SK-N-SH treated with all-trans-retinoic acid at 6 μM for 48 hours (cell line): ENCODE data around the gene DUSP16.

Source experiments
- ATAC-seq: fragments of 200-7000 bp; cut with Tn5 transposase; 3 replicates; pipeline ENCODE4 v1.9.1; 2020; ENCODE audit warnings: mild to moderate bottlenecking, moderate library complexity
- ARNTL ChIP-seq: fragments of 450-650 bp; formaldehyde crosslinking; IDR thresholded peaks from 2 replicates; pipeline ENCODE4 v1.5.0; 2020; ENCODE audit warnings: low read depth, mild to moderate bottlenecking, moderate library complexity, borderline replicate concordance
- BACH2 ChIP-seq: fragments of 250-450 bp; sonication (Bioruptor Pico); IDR thresholded peaks from 2 replicates; pipeline ENCODE4 v1.9.0; 2021; ENCODE audit warnings: mild to moderate bottlenecking, borderline replicate concordance
- CSDC2 ChIP-seq: fragments of 250-450 bp; sonication (Bioruptor Pico); IDR thresholded peaks from 2 replicates; pipeline ENCODE4 v1.5.0; 2020; ENCODE audit warnings: mild to moderate bottlenecking, moderate library complexity
- CSRNP3 ChIP-seq: fragments of 250-450 bp; sonication (Bioruptor Pico); IDR thresholded peaks from 2 replicates; pipeline ENCODE4 v1.5.1; 2021; ENCODE audit warnings: mild to moderate bottlenecking, moderate library complexity
- ESRRG ChIP-seq: fragments of 250-450 bp; sonication (Bioruptor Pico); IDR thresholded peaks from 2 replicates; pipeline ENCODE4 v1.6.1; 2021; ENCODE audit warnings: mild to moderate bottlenecking
- GLIS3 ChIP-seq: fragments of 250-450 bp; sonication (Bioruptor Pico); IDR thresholded peaks from 2 replicates; pipeline ENCODE4 v1.5.0; 2020; ENCODE audit warnings: mild to moderate bottlenecking, moderate library complexity
- ISL1 ChIP-seq: fragments of 250-450 bp; sonication (Bioruptor Pico); IDR thresholded peaks from 2 replicates; pipeline ENCODE4 v2.1.2; 2022; ENCODE audit warnings: mild to moderate bottlenecking, moderate library complexity
- OSR1 ChIP-seq: fragments of 250-450 bp; sonication (Bioruptor Pico); IDR thresholded peaks from 2 replicates; pipeline ENCODE4 v1.8.0; 2022; ENCODE audit warnings: moderate library complexity, mild to moderate bottlenecking, inconsistent platforms
- PATZ1 ChIP-seq: fragments of 250-450 bp; sonication (Bioruptor Pico); IDR thresholded peaks from 2 replicates; pipeline ENCODE4 v1.8.0; 2020; ENCODE audit warnings: mild to moderate bottlenecking, moderate library complexity, borderline replicate concordance
- PPARA ChIP-seq: fragments of 250-450 bp; sonication (Bioruptor Pico); IDR thresholded peaks from 2 replicates; pipeline ENCODE4 v1.5.0; 2020; ENCODE audit warnings: mild to moderate bottlenecking, borderline replicate concordance
- RARB ChIP-seq: fragments of 250-450 bp; sonication (Bioruptor Pico); IDR thresholded peaks from 2 replicates; pipeline ENCODE4 v1.8.0; 2021; ENCODE audit warnings: mild to moderate bottlenecking, moderate library complexity
- SNAI2 ChIP-seq: fragments of 250-450 bp; sonication (Bioruptor Pico); IDR thresholded peaks from 2 replicates; pipeline ENCODE4 v1.5.0; 2020; ENCODE audit warnings: mild to moderate bottlenecking, moderate library complexity
- TOX ChIP-seq: fragments of 250-450 bp; sonication (Bioruptor Pico); IDR thresholded peaks from 2 replicates; pipeline ENCODE4 v1.8.0; 2021; ENCODE audit warnings: mild to moderate bottlenecking, moderate library complexity, borderline replicate concordance
- TSHZ2 ChIP-seq: fragments of 250-450 bp; sonication (Bioruptor Pico); IDR thresholded peaks from 2 replicates; pipeline ENCODE4 v1.5.0; 2020; ENCODE audit warnings: mild to moderate bottlenecking, moderate library complexity
- ZC3H10 ChIP-seq: fragments of 250-450 bp; sonication (Bioruptor Pico); IDR thresholded peaks from 2 replicates; pipeline ENCODE4 v1.5.1; 2021; ENCODE audit warnings: mild to moderate bottlenecking, moderate library complexity
- ZFP3 ChIP-seq: fragments of 250-450 bp; sonication (Bioruptor Pico); IDR thresholded peaks from 2 replicates; pipeline ENCODE4 v1.5.0; 2020; ENCODE audit warnings: mild to moderate bottlenecking, moderate library complexity
- ZFP30 ChIP-seq: fragments of 450-650 bp; formaldehyde crosslinking; IDR thresholded peaks from 2 replicates; pipeline ENCODE4 v1.5.0; 2022; ENCODE audit warnings: mild to moderate bottlenecking, moderate library complexity
- ZNF565 ChIP-seq: fragments of 450-650 bp; formaldehyde crosslinking; conservative IDR thresholded peaks from 2 replicates; pipeline ENCODE4 v1.5.0; 2020; ENCODE audit warnings: low read depth, mild to moderate bottlenecking, moderate library complexity
- ZNF70 ChIP-seq: fragments of 450-650 bp; formaldehyde crosslinking; IDR thresholded peaks from 2 replicates; pipeline ENCODE4 v1.5.0; 2020; ENCODE audit warnings: mild to moderate bottlenecking, moderate library complexity
- ZNF8 ChIP-seq: fragments of 450-650 bp; formaldehyde crosslinking; IDR thresholded peaks from 2 replicates; pipeline ENCODE4 v1.5.0; 2020; ENCODE audit warnings: mild to moderate bottlenecking, moderate library complexity
- TF ChIP-seq, protein P1 (sequence below): fragments of 250-450 bp; sonication (Bioruptor Pico); IDR thresholded peaks from 2 replicates; pipeline ENCODE4 v1.5.1; 2020; ENCODE audit warnings: low read depth, mild to moderate bottlenecking, moderate library complexity
- TF ChIP-seq, protein P2 (sequence below): fragments of 250-450 bp; sonication (Bioruptor Pico); IDR thresholded peaks from 2 replicates; pipeline ENCODE4 v1.8.0; 2021; ENCODE audit warnings: low read depth, mild to moderate bottlenecking, moderate library complexity, borderline replicate concordance

DUSP16 gene

GRCh38 chr12:12528361-12529270 lies 34.0 kb downstream of the DUSP16 start:
- ATAC-seq = no peak
- TF ChIP-seq, protein P1, sequence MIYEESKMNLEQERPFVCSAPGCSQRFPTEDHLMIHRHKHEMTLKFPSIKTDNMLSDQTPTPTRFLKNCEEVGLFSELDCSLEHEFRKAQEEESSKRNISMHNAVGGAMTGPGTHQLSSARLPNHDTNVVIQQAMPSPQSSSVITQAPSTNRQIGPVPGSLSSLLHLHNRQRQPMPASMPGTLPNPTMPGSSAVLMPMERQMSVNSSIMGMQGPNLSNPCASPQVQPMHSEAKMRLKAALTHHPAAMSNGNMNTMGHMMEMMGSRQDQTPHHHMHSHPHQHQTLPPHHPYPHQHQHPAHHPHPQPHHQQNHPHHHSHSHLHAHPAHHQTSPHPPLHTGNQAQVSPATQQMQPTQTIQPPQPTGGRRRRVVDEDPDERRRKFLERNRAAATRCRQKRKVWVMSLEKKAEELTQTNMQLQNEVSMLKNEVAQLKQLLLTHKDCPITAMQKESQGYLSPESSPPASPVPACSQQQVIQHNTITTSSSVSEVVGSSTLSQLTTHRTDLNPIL (CRISPR knock-in tag) = no peak
- TF ChIP-seq GLIS3 (CRISPR knock-in tag) (no peak), OSR1 (no peak), ESRRG (no peak), RARB (CRISPR knock-in tag) (no peak), PATZ1 (no peak), ZNF565 (CRISPR knock-in tag) (no peak), ZNF8 (CRISPR knock-in tag) (no peak)
- TF ChIP-seq, protein P2, sequence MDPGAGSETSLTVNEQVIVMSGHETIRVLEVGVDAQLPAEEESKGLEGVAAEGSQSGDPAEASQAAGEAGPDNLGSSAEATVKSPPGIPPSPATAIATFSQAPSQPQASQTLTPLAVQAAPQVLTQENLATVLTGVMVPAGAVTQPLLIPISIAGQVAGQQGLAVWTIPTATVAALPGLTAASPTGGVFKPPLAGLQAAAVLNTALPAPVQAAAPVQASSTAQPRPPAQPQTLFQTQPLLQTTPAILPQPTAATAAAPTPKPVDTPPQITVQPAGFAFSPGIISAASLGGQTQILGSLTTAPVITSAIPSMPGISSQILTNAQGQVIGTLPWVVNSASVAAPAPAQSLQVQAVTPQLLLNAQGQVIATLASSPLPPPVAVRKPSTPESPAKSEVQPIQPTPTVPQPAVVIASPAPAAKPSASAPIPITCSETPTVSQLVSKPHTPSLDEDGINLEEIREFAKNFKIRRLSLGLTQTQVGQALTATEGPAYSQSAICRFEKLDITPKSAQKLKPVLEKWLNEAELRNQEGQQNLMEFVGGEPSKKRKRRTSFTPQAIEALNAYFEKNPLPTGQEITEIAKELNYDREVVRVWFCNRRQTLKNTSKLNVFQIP (CRISPR knock-in tag) = no peak
- TF ChIP-seq, all 23 proteins: peak for 0

- no peak for TF ChIP-seq PPARA (CRISPR knock-in tag)
- TF ChIP-seq ZNF565 (CRISPR knock-in tag) = no peak
- TF ChIP-seq RARB (CRISPR knock-in tag) = no peak
- TF ChIP-seq BACH2 (CRISPR knock-in tag) = no peak
- no peak for TF ChIP-seq ZNF70 (CRISPR knock-in tag)
- TF ChIP-seq TSHZ2 (CRISPR knock-in tag) = no peak
- no peak for TF ChIP-seq ZFP30 (CRISPR knock-in tag)
- no peak for TF ChIP-seq PATZ1
- TF ChIP-seq ARNTL (CRISPR knock-in tag) = no peak
- TF ChIP-seq, protein P2 (CRISPR knock-in tag) = no peak
- TF ChIP-seq GLIS3 (CRISPR knock-in tag) = no peak
- no peak for TF ChIP-seq ISL1 (CRISPR knock-in tag)
- TF ChIP-seq ZC3H10 (CRISPR knock-in tag) = no peak
- TF ChIP-seq ZFP3 = no peak
- no peak for TF ChIP-seq CSRNP3 (CRISPR knock-in tag)
- TF ChIP-seq, protein P1 (CRISPR knock-in tag) = no peak
- no peak for TF ChIP-seq TOX
- TF ChIP-seq CSDC2 = no peak
- TF ChIP-seq ESRRG = no peak
- TF ChIP-seq SNAI2 (CRISPR knock-in tag) = no peak
- ATAC-seq = no peak
Observed at GRCh38 chr12:12527820-12528296, 34.8 kb downstream of the DUSP16 start.
